Dedifferentiated amniotic fluid mesenchymal stem cell (primary cell): ENCODE data around the gene MSGN1.

Experiments
- DNase-seq: peaks from one replicate; pipeline ENCODE4 v3.0.0-alpha.2; 2016; ENCODE audit errors: extremely low spot score

Gene MSGN1

DNA sequence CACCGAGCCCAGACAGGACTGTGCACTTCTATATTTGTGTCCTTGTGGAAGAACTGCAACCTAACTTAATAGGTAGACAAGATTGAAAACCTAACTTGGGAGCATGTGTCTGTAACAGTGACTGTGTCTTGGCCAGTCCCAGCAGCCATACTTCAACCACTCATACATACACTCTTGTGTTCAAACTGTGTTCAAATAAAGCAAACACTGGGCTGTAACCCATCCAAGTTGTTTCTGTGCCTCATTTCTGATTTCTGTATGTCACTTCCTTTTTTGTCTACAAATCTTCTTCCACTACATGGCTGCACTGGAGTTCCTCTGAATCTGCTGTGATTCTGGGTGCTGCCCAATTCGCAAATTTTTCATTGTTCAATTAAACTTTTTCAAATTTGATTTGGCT is 31.0 kb downstream of the MSGN1 start:
- DNase-seq: no peak

DNA sequence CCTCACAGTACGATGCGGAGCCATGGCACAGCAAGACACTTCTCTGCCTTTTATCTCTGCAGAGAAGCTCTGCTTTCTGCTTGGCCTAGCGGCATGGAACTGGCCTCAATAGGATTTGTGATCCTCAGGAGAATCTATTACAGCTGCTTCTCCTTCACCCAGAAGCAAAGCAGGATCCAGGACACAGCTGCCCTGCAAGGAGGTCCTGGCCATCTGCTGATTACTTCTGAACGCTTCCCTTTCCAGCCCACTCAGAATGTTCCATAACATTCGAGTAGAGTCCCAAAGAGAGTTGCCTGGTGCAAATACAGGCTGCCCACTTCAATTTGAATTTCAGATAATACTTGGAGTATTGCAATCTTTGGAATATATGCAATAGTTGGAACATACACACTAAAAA is 33.0 kb downstream of the MSGN1 start:
- DNase-seq: no peak

DNA sequence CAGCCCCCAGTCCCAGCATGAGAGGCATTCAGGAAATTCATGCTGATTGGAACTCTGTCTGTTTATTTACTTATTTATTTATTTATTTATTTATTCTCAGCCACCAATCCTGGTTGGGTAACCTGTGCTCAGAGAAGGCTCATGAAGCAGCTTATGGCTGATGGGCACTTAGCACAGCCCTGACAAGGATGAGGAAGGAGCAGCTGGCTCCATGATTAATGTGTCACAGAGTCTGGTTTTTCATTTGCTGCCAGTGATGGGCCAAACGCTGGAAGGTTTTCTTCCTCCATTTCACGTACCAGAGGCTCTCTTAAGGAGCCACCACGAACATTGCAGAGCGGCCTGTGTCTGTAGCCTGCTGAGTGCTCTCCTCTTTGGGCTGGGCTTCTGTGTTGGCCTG is 33.9 kb downstream of the MSGN1 start:
- no peak for DNase-seq

DNA sequence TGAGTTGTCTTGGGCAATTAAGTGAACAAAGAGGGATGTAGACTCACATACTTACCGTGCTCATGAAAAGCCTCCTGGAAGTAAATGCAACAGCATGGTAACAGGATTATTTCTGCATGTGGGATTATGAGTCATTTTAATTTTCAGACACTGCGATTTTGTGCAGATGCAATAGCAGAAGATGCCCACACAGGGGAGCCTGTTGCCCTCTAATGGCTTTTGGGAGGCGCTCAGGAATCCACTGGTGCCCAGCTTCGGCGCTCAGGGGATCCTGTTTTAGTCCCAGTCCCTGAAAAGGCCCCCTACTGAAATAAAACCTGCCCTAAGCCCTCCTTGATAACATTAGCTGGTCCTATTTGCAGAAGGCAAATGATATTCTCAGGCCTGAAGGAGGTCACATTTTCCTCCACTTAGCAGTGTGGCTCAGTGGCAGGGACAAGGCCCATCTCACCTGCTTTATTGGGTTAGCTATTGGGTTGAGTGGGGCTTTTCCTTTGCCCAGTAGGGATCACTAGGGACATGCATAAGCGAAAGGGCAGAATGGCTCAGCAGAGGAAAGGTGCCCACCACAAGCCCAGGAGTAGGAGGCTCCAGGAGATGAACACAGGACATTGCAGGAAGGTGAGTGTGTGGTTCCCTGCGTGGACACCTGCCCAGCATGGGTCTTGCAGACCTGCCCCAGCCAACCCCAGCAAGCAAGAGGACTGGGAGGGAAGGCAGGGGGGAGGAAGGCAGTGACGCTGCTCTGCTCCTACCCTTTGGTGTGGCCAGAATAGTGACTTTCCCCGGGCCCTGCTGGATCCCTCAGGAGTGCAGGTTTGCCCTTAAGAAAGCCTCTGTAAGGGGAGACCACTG is 35.7 kb downstream of the MSGN1 start:
- DNase-seq: peak; percentile 76

DNA sequence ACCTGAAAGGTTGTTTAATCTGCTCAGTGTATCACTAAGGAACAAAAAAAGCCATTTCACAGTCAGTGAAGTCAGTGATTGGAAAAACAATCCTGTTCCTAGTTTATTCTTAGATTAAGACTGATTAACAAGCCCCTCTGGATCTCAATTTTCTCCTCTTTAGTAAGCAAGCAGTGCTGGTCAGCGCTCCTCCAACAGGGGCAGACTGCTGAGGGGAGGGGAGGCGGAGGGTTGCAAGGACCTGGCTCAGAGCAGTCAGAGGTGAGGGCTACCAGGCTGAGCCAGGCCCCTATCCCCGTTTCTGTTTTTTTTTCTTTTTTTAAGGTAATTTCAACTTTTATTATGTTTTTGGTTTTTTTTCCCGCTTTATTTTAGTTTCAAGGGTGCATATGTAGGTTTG is 37.5 kb downstream of the MSGN1 start:
- DNase-seq: no peak

DNA sequence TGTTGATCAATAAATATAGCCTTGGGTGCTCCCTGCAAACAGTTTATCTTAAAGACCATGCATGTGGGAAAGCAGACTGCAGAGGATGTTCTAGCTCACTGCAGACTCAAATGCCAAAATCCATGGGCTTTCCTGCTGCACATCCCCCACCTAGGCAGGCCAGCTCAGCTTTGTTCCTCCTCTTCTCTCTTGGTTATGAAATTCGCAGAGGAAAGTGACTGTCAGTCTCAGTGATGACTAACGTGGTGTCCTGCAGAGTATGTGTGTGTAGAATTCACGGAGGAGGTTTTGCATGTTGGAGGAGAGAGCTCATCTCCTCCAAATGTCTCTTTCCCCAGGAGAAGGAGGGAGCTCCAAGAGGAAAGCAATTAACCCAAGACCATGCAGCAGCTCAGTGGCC is 40.8 kb downstream of the MSGN1 start:
- no peak for DNase-seq

DNA sequence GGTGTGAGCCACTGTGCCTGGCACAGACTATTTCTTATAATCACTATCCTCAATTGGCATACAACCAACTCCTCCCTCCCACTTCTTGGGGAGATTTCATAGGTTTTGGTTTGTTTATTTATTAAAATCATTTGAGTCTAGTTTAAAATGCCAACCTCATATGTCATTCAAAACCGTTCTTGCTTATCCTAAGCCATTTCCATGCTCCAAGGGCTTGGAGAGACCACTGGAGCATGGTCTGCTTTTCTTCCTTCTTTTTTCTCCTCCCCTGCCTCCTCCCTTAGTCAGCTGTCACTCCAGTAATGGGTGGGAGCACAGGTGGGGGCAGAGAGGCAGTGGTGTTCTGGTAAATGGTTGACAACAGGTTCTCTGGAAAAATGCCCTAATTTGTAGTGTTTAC is 41.8 kb downstream of the MSGN1 start:
- no peak for DNase-seq

DNA sequence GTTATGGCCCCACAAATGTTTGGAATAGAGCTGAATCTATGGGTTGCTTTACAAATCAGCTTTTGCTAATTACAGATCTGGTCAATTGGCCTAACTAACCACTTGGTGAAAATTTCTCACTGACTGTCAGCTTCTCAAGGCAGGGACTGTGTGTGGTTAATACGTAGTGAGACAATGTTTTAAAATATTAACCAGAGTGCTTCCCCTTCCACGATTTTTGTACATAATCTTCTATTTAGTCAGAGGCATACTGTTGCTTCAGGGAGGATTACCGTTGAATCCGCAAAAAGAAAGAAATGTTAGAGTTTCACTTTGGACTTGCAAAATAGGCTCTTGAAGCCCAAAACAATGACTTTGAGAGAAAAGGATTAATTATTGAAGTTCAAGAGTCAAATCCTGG is 47.3 kb downstream of the MSGN1 start:
- no peak for DNase-seq

DNA sequence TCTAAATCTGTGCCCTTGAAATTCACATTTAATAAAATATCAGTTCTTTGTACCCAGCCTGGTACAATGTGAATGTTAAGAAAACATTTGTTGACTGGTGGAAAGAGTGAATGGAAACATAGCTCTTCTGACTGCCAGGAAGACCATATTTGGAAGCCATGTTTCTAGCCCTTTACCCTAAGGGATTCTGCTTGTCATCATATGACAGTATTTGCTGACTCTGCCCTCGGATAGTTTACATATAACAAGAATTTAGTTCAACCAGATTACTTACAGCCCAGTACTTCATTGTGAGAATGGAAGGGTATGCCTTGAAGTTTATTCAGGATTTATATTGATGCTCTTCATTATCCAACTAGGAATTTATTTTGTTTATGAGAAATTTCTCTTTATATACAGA is 48.4 kb downstream of the MSGN1 start:
- no peak for DNase-seq

DNA sequence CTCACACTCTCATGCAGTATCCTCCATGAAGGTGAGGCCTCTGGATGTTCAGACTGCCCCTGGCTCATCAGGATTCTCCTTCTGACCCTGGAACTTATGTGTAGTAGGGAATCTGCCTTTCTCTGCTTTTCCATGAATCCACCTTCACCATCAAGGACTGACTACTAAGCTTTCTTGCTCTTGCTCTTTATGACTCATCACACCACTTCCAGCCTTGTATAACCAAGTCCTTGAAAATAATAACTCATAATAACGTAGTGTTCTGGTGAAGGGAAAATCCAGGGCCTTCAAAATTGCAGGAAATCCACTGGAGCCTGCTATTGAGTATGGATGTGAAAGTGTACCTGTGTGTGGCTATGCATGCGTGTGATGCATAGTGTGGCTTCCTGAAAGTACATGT is 50.9 kb downstream of the MSGN1 start:
- no peak for DNase-seq
